LNCaP clone FGC (cell line): ENCODE results near the gene ZBED1.

Experiments
- DNase-seq: peaks from one replicate; pipeline ENCODE4 v3.0.0-alpha.2; 2011; ENCODE audit warnings: low read depth
- H3K4me3 ChIP-seq: 2 replicates; pipeline ENCODE4 v1.5.1; 2011; ENCODE audit warnings: mild to moderate bottlenecking, low read depth, low read length, control low read depth
- CTCF ChIP-seq: IDR thresholded peaks from 2 replicates; pipeline ENCODE4 v1.5.1; 2012; ENCODE audit warnings: mild to moderate bottlenecking; ENCODE audit not compliant: control insufficient read depth, insufficient read depth; ENCODE audit errors: extremely low read depth

The ZBED1 gene

DNA sequence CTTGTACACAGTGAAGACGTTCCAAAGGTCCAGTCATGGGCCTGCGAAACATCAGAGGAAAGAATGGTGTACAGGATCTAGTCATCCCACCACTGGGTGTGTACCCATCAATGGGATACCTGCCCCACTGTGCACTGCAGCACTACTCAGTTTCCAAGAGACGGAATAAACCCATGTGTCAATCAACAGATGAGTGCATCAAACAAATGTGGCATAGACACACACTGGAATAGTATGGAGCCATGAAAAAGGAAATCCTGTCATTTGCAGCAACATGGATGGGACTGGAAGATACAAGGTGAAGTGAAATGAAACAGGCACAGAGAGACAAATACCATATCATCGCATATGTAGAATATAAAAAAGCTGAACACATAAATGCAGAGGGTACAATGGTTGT, 48.0 kb downstream of the ZBED1 start:
- no peak for TF ChIP-seq CTCF
- no peak overlapping the region for H3K4me3 ChIP-seq
- DNase-seq = no peak

- H3K4me3 ChIP-seq = no peak overlapping the region
- no peak for DNase-seq
- no peak for TF ChIP-seq CTCF
Measured at GRCh38 chrX:2452317-2452784, 48.4 kb downstream of the ZBED1 start.

DNA sequence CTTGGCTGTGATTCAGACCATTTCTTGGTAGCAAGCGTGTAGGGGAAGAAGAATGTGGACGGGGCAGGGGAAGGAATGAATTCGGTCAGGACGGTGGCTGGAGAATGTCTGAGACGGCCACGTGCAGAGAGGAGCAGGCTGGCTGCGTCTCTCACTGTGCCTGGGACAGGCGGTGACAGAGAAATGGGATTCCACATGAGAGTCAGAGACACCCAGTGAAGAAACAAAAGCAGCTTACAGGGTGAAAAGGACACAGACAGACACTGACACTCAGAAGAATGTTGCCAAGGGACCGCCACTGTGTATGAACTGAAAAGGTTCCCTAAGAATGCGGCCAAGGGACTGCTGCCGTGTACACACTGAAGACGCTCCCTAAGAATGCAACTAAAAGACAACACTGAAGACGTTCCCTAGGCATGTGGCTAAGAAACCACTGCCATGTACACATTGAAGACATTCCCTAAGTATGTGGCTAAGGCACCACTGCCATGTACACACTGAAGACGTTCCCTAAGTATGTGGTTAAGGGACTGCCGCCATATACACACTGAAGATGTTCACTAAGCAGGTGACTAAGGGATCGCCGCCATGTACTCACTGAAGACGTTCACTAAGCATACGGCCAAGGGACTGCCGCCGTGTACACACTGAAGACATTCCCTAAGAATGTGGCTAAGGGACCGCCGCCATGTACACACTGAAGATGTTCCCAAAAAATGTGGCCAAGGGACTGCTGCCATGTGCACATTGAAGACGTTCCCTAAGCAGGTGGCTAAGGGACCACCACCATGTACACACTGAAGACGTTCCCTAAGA, 49.1 kb downstream of the ZBED1 start:
- no peak for DNase-seq
- H3K4me3 ChIP-seq = no peak overlapping the region
- no peak for TF ChIP-seq CTCF

- no peak for TF ChIP-seq CTCF
- DNase-seq = no peak
- no peak overlapping the region for H3K4me3 ChIP-seq
Measured at GRCh38 chrX:2450681-2451080, 50.1 kb downstream of the ZBED1 start.

GRCh38 chrX:2449135-2449886, 51.5 kb downstream of the ZBED1 start:
- H3K4me3 ChIP-seq = no peak overlapping the region
- no peak for TF ChIP-seq CTCF
- no peak for DNase-seq

GRCh38 chrX:2447484-2447883, 53.3 kb downstream of the ZBED1 start:
- H3K4me3 ChIP-seq = no peak overlapping the region
- no peak for TF ChIP-seq CTCF
- DNase-seq = no peak

GRCh38 chrX:2446815-2447214, 54.0 kb downstream of the ZBED1 start:
- DNase-seq = no peak

More at GRCh38 chrX:2446815-2447214, 54.0 kb downstream of the ZBED1 start:
- no peak for TF ChIP-seq CTCF
- no peak overlapping the region for H3K4me3 ChIP-seq
